Suppressor macrophage (primary cell): Measurements from ENCODE around the gene ZSCAN10.
A peak's percentile ranks its signal among the peaks of the same experiment; 100 is the strongest.

ENCODE experiments used
- DNase-seq, 4 experiments: peaks; one replicate each; pipeline ENCODE4 v3.0.0-alpha.2; 2020 to 2022

Gene ZSCAN10

GRCh38 chr16:3112058-3112880 is 13.2 kb upstream of the ZSCAN10 start, which contains the start of gene ZNF205:
TSS of gene ZNF205 (plus strand) at chr16:3112586. CDS start at chr16:3113431, 845 bp downstream.
- peak; percentile 56 to 79 (median 68) for DNase-seq

- DNase-seq: peak; percentile 95 to 98 (median 96)
Observed at GRCh38 chr16:3106205-3106928, 7.3 kb upstream of the ZSCAN10 start.

GRCh38 chr16:3101841-3102470 is 2.9 kb upstream of the ZSCAN10 start:
- DNase-seq: peak in 3 of 4 experiments; percentile 41 to 64 (median 45)

GRCh38 chr16:3101018-3101840 is 2.1 kb upstream of the ZSCAN10 start:
- peak; percentile 53 to 76 (median 68) for DNase-seq

DNA sequence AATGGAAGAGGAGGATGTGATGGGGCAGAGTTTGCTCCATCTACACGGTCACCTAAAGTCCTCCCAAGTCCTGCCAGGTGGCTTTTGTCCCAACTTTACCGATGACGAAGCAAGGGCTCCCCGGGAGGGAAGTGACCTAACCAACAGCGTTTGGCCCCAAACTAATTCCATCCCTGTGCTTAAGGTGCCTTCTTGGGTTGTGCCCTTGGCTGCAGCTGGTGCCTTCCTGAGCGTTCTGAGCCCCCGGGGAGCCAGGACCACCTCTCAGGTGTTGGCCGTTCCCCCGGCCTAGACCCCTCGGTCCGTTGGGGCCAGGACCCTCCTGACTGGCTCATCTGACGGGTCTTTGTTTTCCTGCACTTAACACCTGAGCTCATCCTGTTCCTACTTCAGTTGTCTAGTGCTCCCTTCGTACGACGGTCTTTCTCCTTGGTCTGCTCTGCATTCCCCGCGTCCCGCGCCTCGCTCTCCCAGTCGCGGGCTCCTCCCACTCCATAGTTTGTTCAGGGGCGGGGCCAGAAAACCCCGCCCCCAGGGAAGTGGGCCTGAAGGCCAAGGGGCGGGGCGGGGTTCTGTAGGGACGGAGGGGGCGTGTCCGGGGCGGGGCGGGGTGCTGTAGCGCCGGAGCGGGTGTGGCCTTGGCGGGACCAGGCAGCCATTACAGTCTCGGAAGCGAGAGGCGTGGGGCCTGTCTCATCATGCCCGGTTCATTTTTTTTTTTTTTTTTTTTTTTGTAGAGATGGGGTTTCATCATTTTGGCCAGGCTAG is 822 bp upstream of the ZSCAN10 start:
- peak; percentile 96 to 99 (median 98) for DNase-seq

- DNase-seq: no peak
Observed at GRCh38 chr16:3099395-3099731, 269 bp upstream of the ZSCAN10 start.

GRCh38 chr16:3097266-3097665 is 1.8 kb downstream of the ZSCAN10 start:
- DNase-seq: no peak

DNA sequence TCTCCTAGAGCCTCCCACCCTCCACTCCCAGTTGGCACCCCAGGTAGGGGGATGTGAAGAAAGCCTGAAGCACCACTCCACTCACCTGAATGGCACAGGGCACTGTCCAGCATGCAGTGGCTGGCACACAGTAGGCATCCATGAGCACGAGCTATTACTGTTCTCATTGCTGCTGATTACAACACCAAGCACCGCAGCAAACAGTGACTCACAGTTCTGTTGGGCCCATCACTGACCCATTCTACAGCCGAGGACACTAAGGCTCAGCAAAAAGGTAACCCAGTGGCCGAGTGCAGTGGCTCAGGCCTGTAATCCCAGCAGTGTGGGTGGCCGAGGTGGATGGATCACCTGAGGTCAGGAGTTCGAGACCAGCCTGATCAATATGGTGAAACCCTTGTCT is 2.7 kb downstream of the ZSCAN10 start:
- DNase-seq: peak in 1 of 4 experiments; percentile 25

DNA sequence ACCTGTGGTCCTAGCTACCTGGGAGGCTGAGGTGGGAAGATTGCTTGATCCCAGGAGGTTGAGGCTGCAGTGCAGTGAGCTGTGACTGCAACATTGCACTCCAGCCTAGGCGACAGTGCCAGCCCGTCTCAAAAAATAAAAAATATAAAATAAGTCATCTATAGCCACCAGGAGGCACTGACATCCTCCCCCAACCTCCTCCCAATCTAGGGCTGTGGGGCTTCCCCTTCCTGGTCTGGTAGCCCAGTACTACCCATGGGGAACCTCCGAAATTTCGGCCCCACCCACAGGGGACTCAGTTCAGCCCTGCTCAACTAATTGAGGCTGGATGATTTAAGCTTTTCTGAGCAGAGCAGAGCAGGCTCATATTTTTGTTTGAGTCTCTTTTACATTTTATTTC is 3.2 kb downstream of the ZSCAN10 start:
- DNase-seq: peak; percentile 81 to 93 (median 92)

DNA sequence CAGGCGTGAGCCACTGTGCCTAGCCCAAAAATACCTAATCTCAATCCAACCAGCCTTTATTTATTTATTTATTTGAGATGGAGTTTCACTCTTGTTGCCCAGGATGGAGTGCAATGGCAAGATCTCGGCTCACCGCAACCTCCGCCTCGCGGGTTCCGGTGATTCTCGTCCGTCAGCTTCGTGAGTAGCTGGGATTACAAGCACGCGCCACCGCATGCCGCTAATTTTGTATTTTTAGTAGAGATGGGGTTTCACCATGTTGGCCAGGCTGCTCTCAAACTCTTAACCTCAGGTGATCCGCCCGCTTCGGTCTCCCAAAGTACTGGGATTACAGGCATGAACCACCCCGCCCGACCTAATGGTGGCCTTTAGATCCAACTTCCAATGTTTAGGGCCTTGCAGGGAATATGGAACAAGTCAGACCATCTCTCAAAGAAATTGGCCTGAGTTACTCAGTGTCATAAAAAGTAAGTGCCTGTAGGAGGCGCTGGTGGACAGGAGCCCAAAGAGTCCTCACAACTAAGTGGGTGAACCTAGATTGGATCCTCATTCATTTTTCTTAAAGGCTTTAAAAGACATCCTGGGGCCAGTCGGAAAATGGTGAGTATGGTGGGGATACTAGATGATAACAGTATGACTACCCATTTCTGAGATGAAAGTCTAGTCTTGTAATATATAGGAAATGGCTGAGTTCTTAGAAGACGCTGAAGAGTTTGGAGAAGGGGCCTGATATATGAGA is 4.6 kb downstream of the ZSCAN10 start:
- peak; percentile 74 to 82 (median 80) for DNase-seq

DNA sequence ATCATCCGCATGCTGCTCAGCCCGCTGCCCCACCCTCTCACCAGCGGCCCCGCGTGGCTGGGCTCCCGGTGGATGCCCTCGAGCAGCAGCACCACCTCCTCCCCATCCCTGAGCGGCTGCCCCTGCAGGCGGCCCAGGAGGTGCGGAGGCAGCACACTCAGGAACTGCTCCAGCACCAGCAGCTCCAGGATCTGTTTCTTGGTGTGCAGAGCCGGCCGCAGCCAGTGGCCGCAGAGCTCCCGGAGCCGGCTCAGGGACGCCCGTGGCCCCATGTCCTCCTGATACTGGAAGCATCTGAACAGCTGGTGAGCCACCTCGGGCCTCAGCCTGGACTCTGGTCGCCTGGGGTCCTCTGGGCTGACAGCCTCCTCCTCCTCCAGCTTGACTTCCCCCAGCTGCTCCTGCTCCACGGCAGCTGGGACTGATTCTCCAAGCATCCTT is 6.6 kb downstream of the ZSCAN10 start:
- DNase-seq: no peak

GRCh38 chr16:3091551-3091950 is 7.5 kb downstream of the ZSCAN10 start:
- DNase-seq: no peak

DNA sequence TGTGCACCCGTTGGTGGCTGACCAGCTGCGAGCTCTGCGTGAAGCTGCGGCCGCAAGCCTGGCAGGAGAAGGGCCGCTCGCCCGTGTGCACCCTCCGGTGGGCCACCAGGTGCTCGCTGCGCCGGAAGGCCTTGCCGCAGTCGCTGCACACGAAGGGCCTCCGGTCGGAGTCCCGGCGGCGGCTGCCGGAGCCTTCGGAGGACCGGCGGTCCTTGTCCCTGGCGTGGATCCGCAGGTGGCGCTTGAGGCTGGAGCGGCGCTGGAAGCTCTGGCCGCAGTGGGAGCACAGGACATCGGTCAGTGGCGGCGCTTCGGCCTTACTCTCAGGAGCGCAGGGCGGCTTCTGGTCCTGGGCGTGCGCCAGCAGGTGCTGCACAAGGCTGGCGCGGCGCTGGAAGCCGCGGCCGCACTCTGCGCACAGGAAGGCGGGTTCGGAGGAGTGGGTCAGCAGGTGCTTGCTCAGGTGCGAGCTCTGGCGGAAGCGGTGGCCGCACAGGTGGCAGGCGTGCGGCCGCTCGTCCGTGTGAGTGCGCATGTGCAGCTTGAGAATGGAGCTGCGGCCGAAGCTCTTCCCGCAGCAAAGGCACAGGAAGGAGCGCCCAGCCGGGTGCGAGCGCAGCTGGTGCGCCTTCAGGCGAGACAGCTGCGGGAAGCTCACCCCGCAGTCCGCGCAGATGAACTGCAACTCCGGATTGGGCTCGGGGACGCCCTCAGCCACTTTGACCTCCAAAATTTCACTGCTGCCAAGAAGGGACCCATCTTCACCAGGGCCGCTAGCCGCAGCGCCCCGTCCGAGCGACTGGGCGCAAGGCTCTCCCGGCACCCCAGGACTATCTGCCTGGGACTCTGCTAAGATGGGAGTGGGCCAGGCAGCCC is 9.1 kb downstream of the ZSCAN10 start:
- DNase-seq: no peak

- DNase-seq: no peak
Observed at GRCh38 chr16:3088925-3089716, 10.0 kb downstream of the ZSCAN10 start.

DNA sequence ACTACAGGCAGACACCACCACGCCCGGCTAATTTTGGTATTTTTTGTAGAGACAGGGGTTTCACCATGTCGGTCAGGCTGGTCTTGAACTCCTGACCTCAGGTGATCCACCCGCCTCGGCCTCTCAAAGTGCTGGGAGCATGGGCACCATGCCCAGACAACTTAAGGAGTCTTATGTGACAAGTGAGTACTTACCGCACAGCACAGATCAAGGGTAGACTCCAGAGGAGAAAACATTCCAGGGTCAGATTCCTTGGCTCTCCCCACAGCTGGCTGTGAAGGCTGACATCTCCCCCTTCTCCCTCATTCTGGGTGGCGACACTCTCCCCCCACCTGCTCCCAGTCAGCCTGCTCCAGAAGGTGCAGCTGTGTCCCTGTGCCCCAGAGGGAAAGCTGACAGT is 10.6 kb downstream of the ZSCAN10 start:
- DNase-seq: no peak

DNA sequence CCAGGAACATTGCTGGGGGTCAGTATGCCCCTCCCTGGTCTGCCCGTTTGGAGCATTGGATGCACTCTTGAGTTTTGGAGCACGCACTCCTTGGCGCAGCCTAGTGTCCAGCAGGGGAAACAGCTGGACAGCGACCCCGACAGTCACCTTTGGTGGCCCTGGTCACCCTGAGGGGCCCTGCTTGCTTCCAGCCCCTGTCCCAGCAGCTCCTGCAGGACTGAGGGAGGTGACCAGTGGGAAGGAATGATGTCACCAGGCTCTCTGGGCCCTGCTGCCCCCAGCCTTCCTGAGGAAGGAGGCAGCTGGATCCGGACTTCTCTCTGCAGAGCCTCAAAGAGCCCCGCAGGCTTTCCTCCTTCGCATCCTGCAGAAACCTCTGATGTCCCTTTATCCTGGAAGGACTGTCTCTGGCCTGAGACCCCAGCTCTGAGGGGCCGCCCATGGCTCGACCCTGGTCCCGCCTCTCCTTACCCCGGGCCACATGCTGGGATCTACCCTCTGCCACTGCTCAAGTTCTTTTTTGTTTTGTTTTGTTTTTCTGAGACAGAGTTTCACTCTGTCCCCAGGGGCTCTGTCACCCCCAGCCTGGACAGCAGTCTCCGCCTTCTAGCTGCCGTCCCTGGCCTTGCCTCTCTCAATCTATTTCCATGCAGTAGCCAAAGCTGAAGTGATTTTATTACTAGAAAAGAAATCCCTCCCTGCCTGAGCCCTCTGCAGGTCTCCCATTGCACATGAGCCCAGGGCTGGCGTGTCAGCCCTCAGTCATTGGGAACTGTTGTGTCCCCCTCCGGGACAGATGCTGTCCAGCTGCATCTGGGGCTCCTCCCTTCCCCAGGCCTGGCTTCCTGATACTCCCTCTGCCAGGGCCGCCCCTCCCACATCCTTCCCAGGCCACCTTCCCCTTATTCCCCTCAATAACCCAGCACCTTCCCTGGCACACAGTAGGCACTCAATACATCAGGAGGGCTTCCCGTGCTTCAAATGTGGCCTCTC is 11.6 kb downstream of the ZSCAN10 start:
- DNase-seq: peak; percentile 27 to 58 (median 46)

GRCh38 chr16:3086596-3087242 is 12.4 kb downstream of the ZSCAN10 start:
- DNase-seq: peak; percentile 38 to 70 (median 66)
